C4-2B (cell line): ENCODE results near the gene NRARP.

Source experiments
- H3K27ac ChIP-seq: fragments of 450-650 bp; 2 replicates; pipeline ENCODE4 v1.5.1; 2017
- CTCF ChIP-seq: fragments of 450-650 bp; conservative IDR thresholded peaks from 2 replicates; pipeline ENCODE4 v1.5.1; 2017; ENCODE audit warnings: mild to moderate bottlenecking
- ZFX ChIP-seq: fragments of 450-650 bp; IDR thresholded peaks from 2 replicates; pipeline ENCODE4 v1.6.1; 2017

The NRARP gene

GRCh38 chr9:137296670-137297664 is 5.1 kb downstream of the NRARP start:
- peak overlapping the region; percentile 36 for H3K27ac ChIP-seq
- TF ChIP-seq ZFX = peak; percentile 29; the same call in 1 of the 2 replicates
- no peak for TF ChIP-seq CTCF

DNA sequence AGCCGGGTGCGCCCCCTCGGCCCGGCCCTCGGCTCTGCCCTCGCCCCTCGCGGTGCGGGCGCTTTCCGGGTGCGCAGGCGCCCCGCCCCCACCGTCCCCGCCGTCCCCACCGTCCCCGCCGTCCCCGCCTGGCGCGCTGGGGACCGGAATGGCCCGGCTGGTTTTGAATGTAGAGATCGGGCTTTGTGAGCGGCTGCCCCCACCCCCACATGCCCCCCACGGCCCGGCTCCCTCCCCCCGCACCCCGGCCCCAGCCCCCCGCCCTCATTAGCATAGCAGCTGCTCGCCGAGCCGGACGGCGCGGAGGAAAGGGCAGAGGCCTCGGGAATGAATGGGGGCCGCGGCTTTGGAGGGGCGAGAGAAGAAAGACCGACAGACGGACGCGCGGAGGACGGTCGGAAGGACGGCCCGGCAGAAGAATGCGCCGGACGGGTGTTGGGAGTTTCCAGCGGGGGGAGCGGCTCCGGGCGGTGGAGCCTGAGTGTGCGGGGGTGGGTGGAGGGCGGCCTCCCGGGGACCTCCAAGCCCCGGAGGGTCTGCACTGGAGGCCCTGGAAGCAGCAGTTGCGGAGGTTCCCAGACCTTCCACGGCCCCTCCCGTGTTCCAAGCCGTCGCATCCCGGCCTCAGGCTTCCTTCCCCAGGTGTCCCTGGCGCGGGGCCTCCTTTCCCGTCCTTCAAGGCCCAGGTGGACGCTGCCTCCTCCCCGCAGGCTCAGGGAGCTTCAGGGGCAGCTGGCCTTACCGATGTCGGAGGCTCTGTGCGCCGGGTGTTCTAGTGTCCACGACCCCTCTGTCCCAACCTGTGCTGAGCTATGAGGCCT is 6.0 kb downstream of the NRARP start:
- TF ChIP-seq CTCF (no peak), ZFX (no peak)
- H3K27ac ChIP-seq = peak overlapping the region; percentile 36

- peak overlapping the region; percentile 13; the same call in 1 of the 2 replicates for H3K27ac ChIP-seq
- TF ChIP-seq ZFX (no peak), CTCF (peak; percentile 97)
These were observed 6.7 kb downstream of the NRARP start for GRCh38 chr9:137295238-137295811.

GRCh38 chr9:137294681-137295237 is 7.3 kb downstream of the NRARP start:
- TF ChIP-seq CTCF = no peak
- no peak for TF ChIP-seq ZFX
- H3K27ac ChIP-seq = peak overlapping the region; percentile 13; the same call in 1 of the 2 replicates

DNA sequence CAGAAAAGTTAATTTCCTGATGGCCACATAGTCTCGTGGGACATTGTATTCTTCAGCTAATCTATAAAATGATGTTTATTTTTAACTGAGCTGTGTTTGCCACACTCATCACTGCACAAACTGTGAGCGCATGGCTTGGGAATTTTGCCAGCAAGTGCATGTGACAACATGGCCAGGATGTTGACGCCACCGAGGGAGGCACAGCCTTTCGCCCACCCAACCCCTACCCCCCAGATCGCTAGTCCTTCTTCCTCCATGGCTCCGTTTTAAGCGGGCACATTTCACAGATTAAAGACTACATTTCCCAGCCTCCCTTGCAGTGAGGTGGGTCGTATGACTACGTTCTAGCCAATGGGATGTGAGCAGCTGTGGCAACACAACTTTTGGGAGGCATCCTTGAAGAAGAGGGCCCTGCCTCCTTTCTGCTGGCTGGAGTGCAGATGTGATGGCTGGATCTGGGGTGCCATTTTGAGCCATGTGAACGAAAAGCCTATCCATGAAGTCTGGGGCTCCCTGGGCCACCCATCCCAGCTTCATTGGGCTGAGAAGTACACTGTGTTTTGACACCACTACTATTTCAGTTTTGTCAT is 7.9 kb downstream of the NRARP start:
- no peak overlapping the region for H3K27ac ChIP-seq
- TF ChIP-seq ZFX (no peak), CTCF (no peak)

GRCh38 chr9:137293482-137294090 is 8.5 kb downstream of the NRARP start:
- H3K27ac ChIP-seq = no peak overlapping the region
- no peak for TF ChIP-seq CTCF
- no peak for TF ChIP-seq ZFX
